ENCODE results near the gene BCL2.

Gene BCL2

DNA sequence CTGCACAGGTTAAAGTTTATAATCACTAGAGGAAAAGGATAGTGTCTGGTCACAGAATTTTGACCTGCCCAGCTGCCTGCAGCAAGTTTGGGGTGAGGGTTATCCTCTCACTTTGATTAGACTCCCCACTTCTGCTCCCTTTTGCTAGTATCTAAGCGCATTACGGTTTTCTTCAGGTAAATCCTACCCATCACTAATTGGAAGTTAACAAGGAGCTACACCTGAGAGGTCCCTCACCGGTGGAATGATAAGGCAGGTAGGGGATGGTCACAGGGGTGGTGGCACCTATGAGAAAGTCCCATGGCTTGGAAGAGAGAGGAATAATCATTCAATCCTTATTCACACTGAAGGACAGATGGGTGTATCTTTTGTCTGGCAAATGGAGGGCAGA, 7.6 kb downstream of the BCL2 start:
- FAIRE-seq (no peak), DNase-seq (ENCODE audit: extremely low spot score, insufficient read length, low read depth) (no peak)

DNA sequence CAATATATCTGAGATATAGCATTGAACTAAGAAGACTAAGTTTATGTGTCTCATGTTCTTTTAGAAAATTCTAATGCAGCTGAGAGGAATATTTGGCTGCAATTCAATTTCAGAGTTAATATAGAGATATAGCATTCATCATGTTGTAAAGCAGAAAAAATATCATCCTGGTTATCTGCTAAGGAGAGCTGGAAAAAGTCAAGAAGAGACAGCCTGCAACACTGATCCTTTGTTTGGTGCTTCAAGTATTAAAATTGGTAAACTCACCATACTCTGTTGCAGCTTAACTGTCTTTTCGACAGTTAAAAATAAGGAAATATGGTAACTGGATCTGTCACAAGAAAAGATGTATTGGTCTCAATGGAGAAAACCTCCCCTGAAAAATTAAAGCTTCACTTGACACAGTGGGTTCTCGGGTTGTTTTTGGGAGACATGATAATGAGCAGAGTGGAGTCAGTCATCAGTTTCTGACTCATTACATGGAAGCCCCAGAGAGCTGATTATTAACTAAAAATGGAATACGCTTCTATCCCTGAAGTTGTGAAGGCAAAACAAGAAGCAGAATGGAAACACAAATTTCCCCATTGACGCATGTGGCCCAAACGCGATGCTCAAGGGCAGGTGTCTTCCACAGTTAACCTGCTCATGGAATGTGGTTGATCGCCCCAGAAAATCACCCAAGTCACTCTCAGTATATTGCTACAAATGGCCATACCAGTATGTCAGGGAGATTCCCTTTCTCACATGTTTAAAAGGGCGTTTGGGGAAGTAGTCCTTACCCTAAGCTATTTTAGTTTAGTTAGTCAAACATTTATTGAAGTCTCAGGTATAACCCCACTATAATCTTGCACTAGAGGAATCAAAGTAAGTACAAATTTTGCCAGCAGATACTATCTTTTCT, 8.2 kb downstream of the BCL2 start:
- DNase-seq (ENCODE audit: extremely low spot score, insufficient read length, low read depth) = no peak
- FAIRE-seq = peak; percentile 99

DNA sequence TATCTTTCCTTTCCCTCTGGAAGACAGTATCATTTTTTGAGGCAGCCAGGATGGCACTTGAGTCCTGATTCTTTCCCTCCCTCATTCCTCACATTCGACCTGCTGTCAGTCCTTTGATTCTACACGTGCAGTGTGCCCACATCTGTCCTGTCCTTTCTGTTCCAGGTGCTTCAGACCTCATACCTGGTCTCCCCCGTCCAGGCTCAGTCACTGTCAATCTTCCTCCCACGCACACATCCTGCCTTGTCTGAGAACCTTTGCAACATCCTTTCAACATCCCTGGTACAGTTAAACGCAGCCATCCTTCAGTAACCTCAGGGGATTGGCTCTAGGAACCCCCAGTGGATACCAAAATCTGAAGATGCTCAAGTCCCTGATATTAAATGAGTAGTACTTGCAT, 10.1 kb downstream of the BCL2 start:
- peak; percentile 18 for FAIRE-seq
- DNase-seq (ENCODE audit: extremely low spot score, insufficient read length, low read depth) = no peak

DNA sequence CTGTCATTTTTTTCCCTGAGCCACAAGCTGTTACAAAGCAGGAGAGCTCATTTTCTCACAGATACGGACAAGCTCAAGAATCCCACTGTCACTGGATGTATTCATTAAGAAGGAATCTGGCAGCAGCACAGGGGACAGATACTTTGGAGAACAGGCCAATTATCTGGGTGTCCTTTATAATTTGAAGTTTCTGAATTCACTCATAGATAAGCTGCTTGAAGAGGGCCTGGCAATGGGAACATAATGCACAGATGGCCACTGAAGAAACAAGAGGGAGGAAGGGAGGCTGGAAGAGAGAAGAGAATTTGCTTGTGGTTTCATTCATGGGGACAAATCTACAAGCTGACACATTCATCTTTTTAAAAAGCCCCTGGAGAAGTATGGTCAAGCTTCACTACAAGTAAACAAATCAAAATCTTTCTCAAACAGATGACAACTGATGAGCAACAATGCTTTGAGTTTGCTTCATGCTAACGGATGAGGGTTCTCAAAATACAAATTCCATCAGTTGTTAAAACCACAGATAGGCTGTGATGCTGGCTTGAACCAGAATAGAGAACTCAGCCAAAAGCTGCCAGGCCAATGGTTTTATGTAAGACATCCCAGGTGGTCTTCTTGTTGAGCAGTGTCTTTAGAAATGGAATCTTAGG, 11.9 kb downstream of the BCL2 start:
- peak; percentile 77 for FAIRE-seq
- no peak for DNase-seq (ENCODE audit: extremely low spot score, insufficient read length, low read depth)

DNA sequence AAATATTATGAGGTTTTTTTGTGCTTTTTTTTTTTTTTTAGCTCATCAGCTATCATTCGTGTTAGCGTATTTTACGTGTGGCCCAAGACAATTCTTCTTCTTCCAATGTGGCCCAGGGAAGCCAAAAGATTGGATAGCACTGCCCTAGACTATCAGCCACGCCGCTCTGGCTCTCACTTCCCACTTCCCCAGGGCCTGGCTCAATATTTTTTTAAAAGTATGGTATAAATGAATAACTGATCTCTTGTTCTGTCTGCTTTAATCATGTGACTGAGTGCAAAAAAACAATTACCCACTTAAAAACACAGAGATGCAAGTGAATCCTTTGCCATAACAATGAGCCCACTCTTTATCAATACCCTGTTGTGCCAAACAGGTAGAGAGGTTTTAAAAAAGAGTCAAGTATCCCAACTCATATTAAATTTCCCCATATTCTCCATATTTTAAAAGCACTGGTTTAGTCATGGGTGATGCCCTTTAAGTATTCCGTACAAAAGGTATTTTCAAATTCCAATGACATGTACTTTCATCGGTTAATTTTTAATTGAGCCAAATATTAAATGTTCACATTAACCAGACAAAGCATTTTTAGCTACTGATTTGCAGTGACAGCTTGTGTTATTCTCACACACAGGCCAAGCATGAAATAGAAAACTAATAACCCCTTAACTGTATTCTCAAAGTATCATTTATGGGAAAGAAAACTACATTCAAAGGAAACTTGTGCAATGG, 12.6 kb downstream of the BCL2 start:
- FAIRE-seq (no peak), DNase-seq (ENCODE audit: extremely low spot score, insufficient read length, low read depth) (no peak)

DNA sequence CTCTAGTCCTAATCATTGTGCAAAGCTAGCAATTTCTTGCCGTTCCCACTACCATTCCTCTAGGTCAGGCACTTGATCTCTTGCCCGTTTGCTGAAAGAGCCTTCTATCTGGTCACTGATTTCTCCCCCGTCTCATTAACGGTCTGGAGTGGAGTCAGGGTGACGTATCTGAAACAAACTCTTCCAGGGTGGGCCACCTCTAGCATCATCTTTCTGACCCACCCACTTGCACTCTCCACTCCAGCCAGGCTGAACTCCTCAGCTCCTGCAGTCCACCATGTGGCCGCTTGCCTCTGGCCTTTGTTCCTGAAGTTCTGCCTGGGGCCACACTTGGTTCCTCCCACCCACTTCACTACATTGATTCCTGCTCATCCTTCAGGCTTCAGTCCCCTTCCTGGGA, 13.3 kb downstream of the BCL2 start:
- DNase-seq (ENCODE audit: extremely low spot score, insufficient read length, low read depth) = no peak
- FAIRE-seq = no peak

DNA sequence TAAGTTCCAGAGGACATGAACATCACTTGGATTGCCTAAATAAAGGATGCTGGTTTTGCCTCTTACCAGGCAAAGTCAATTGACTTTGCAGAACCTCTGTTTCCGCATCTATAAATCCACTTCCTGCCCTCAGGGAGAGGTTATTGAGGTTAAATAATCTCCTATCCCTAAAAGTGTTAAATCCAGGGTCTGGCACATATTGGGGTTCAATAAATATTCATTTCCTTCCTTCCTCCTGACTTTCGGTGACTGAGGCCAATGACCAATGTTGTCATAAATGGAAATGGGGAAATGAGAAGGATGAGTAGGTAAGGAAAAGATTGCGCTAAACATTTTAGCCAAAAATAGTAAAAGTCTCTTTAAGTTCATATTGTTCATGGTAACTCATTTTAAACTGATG, 16.0 kb downstream of the BCL2 start:
- no peak for DNase-seq (ENCODE audit: extremely low spot score, insufficient read length, low read depth)
- FAIRE-seq = no peak

DNA sequence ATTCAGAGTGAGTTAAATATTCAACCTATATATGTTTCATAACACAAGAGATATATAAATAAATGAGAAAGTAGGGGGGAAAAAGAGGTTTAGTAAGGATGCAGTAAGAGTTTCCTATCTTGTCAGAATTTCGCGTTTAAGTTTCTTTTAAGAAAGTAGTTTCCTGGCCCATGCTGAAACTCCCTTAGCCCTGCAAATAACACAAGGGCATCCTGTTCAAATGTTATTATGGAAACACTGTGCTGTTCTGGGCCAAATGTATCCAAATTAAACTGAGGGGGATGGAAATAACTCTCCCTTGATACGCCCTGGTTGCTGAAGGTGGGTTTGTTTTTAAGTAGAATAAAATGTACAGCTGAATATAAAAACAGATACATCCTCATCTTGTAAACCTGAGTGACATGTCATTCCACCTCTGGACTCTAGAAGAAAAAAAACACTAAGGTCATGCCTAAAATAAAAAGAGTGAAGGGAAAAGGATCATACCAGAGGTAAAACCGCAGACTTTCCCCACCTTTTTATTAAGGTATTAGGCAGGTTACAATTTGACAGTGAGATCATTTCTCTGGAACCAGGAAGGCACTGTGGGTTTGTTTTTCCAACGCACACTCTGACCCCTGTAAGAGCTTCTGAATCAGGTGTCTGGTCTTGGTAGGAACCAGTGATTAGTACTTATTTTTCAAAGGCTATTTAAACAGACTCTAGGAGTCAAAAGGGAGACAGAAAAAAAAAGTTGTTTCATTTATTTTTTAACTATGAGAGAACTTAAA, 16.7 kb downstream of the BCL2 start:
- FAIRE-seq = peak; percentile 63
- DNase-seq (ENCODE audit: extremely low spot score, insufficient read length, low read depth) = no peak

DNA sequence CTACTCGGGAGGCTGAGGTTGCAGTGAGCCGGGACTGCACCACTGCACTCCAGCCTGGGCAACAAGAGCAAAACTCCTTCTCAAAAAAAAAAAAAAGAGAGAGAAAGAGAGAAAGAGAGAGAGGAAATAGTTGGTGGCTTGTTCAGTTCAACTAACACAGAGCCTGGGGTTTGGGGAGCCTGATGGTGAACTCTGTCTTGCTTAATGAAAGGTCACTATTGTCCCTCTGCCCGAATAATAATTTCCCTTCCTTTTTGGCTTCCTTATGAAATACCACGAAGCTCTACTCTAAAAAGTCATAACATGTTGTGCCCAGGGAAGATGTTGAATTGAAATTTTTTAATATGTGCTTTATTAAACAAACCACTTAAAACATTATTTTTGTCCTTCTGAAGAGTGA, 17.3 kb downstream of the BCL2 start:
- peak; percentile 60 for FAIRE-seq

DNA sequence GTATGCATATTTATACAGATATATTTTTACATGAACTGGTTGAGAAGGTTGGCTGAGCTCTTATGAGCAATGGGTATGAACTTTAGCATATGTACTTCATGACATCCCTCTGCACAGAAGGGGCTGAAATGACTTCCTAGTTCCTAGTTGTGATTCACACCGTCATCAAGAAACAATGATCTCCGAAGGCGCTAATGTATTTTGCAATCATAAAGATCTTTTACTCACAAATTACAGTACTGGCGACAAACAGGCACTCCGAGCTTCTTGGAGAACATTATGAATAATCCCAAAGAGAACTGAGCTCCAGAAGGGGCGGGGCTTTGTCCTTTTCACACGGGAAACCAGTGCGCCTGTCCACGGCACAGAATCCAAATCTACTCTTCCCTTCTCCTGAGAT, 18.1 kb downstream of the BCL2 start:
- FAIRE-seq = no peak

More for the DNA sequence above, 17.3 kb downstream of the BCL2 start:
- DNase-seq (ENCODE audit: extremely low spot score, insufficient read length, low read depth) = no peak

DNA sequence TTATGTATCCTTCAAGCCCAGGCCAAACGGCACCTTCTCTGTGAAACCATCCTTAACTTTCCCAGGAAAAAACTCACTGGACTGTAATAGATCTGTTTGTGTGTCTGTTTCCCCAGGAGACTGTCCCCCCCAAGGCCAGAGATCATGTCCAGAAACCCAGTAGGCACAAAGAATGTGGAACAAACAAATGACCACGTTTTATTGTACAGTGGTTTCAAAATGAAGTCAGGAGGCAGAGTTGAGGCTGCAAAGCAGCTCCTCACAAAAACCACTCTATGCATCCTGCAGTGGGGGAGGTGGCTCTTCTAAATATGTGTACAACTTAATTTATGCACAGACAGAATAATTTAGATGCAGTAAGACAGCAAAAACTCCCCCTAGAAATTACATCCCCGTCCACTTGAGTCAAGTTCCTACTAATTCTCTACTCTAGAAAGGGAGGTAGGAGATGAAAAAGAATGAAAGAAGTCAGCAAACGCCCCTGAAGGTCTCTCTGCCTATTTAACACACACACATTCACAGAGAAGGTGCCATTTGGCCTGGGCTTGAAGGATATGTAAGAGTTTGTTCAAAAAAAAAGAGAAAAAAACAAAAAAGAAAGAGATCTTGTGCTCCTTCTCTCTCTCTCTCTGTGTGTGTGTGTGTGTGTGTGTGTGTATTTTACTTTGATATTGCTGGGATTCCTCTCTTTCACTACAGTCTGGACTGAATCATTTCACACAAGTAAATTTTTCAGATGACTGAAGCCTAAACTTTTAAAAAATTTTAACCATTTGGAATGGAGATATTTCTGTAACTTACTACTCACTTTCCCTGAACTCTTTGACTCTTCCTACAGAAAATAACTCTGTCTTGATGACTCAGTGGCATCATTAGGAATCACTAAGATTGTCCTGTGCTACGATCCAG, 19.5 kb downstream of the BCL2 start:
- peak; percentile 91 for FAIRE-seq

More for the DNA sequence above, 18.1 kb downstream of the BCL2 start:
- no peak for DNase-seq (ENCODE audit: extremely low spot score, insufficient read length, low read depth)

DNA sequence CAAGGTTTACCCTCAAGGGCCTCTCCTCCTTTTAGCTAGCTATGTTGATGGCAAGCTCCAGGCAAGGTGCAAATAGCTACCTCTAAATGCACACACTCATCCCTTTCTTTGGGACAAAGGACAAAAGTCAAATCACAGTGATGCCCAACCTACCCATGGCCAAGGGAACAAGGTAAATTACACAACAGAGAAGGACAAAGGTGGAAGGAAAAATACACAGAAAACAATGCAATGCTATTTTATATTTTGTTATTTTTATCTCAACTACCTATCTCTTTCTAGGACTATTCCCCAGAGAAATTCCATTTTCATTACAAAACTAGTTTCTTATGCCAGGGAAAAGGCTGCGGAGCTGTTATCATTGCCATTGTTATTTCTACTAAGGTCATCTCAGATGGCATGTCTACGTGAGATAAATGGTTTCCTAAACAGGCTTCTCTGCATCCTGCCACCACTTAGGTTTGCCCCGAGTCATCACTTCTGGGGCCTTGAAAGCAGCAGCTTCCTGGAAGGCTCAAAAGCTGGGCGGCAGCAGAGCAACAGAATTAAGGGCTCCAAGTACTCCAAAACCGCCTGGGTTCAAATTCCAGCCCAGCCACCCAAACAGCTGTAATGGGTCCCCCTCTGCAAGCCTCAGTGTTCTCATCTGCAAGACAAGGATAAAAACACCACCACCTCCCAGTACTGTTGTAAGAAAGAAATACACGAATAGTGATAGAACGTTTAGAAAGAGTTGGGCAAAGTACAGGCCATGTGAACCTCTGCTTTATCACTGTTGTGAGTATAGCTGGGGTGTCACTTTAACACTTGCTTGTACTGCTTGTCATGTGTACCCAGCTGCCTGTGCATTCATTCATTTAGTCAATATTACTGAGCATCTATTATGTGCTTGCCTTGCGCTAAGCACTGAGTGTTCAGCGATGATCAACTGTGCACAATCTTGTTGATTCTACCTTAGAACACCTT, 20.9 kb downstream of the BCL2 start:
- DNase-seq (ENCODE audit: extremely low spot score, insufficient read length, low read depth) (no peak), FAIRE-seq (peak; percentile 33)

More for the DNA sequence above, 19.5 kb downstream of the BCL2 start:
- no peak for DNase-seq (ENCODE audit: extremely low spot score, insufficient read length, low read depth)

DNA sequence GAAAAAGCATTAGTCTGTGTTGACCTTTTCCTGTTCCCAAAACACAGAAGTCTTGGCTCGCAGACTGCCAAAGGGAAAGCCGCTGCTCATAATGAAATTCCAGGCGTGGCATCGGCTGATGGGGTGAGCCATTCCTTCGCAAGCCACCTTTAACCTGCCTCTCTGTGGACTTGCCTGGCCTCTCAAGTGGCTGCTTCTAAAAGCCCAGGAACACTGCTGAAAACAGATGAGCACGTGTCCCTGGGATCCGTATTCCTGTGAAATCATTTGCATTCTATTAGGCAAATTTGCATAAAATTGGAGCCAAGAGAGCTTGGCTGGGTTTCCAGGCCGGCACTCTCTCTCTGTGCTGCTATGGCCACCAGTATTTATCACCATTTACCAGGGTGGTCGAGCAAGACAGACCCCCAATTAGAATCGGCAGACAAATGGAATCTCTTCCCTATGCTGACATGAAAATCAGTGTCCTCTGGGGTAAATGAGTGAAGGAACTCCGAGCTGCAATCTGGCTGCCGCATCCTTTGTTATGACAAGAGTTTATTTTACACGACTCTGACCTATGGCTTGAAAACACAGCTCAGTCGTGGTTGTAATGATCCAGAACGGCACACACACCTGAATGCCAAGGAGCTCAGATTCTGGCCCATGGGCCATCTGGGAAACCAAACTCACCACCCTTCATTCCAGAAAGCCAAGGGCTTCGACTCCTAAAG, 21.7 kb downstream of the BCL2 start:
- FAIRE-seq (no peak), DNase-seq (ENCODE audit: extremely low spot score, insufficient read length, low read depth) (no peak)

DNA sequence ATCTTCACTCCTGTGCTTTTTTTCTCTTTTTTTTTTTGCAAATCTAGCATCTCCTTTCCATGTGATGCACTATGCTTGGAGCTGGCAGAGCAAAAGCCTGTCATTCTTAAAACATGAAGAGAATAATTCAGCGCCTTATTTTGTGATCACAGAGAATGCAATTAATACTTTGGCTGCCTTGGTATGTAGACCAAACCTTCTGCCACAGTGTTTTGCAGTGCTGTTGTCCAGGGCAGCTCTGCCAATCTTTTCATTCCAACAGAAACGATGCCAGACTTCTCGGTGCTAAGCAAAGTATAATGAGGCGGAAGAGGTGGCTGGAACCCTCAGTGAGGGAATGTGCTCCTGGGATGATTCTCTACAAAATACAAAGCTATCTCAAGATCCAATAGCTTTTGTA, 25.6 kb downstream of the BCL2 start:
- FAIRE-seq = peak; percentile 29
- no peak for DNase-seq (ENCODE audit: extremely low spot score, insufficient read length, low read depth)

DNA sequence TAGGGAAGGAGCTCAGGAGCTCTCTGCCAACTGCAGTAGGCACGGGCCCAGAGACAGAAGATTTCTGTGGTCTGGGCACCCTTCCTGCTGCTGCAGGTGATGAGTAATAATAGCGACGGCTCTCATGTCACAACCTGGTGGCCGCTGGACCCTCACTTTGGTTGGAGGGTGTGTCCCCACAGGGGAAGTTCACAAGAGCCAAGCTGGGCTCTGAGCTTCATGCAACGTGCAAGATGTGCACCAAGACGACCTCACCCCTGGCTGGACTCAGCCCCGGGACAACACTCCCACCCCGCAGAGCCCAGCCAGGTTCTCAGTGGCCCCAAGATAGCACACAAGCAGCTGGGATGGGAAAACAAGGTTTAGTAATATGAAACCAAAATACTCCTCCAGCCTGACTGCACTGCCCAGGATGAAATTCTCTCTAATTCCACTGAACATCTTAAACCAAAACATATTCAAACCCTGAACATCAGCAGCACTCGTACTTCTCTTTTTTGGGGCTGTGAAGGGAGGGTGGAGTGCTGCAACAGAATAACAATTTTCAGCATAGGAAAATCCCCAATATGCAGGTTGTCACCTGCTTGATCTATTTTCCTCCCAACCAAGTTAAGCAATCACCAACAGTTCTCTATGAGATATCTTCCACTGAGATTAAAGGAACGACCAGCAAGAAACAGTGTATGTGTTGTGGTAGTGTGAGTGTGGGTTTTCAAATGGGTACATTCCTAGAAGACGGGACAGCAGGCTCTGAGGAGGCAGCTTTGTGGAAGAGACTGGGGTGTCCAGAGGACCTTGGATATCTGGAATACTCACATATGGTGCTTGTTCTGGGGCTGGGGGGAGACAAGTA, 26.5 kb downstream of the BCL2 start:
- DNase-seq (ENCODE audit: extremely low spot score, insufficient read length, low read depth) (no peak), FAIRE-seq (peak; percentile 79)

DNA sequence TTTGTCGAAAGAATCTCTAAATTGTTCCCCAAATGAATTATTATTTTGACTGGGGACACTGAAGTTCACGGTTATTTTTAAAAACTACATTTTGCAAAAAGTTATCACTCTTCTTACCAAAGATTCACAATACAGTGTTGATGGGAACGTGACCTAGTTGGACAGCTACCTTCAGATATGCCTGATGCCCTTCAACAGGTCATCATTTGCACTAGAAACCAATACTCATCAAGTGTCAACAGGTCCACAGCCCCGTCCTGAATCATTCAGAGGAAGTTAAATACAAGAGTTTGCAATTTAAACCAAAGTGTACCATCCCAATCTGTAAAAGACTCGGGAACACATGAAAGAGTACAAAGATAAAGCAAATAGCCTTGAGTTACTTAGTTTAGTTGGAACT, 28.3 kb downstream of the BCL2 start:
- FAIRE-seq = peak; percentile 31

DNA sequence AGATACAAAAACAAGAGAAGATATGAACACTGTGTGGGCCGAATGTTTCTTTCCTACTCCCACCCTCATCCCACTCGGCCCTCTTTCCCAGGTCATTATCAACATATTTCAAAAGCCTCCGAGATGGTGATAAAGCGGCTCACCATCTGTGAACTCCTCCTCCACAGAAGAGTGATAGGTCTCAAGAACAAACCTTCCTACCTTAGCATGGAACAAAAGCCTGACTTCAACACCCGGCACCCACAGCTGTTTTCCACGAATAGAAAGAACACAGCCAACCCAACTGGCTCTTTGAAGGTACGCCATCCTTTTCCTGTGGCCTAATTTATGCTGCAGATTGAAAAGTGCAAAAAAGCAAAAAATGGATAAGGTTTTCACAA, 28.8 kb downstream of the BCL2 start:
- no peak for DNase-seq (ENCODE audit: extremely low spot score, insufficient read length, low read depth)
- FAIRE-seq = no peak

More for the DNA sequence above, 28.3 kb downstream of the BCL2 start:
- no peak for DNase-seq (ENCODE audit: extremely low spot score, insufficient read length, low read depth)
